Astrocyte (in vitro differentiated cells and primary cell): ENCODE data around the gene FCHO2. TPM values are rescaled to one million over a fixed set of nuclear protein-coding genes. Genes with fewer than 3 reads are reported as not detected.

Experiments used
- DNase-seq: peaks from one replicate; pipeline ENCODE4 v3.0.0-alpha.2; 2010; ENCODE audit warnings: low read depth
- FAIRE-seq: peaks from 2 replicates; lab custom pipeline; 2011; peaks lifted over from hg19 to GRCh38; lab: Jason Lieb, UNC
- H2AFZ ChIP-seq: 2 replicates; pipeline ENCODE4 v1.6.0; 2012; ENCODE audit warnings: low read depth, low read length, inconsistent platforms
- H3K27ac ChIP-seq: 2 replicates; pipeline ENCODE4 v1.5.1; 2011; ENCODE audit warnings: low read depth, low read length, inconsistent platforms
- H3K27me3 ChIP-seq: 2 replicates; pipeline ENCODE4 v1.6.0; 2011; ENCODE audit warnings: low read length, inconsistent platforms; ENCODE audit not compliant: insufficient read depth
- H3K36me3 ChIP-seq: 2 replicates; pipeline ENCODE4 v1.5.1; 2011; ENCODE audit warnings: low read length, inconsistent platforms; ENCODE audit not compliant: insufficient read depth
- H3K4me1 ChIP-seq: 2 replicates; pipeline ENCODE4 v1.5.1; 2011; ENCODE audit warnings: low read length, inconsistent platforms; ENCODE audit not compliant: insufficient read depth
- H3K4me2 ChIP-seq: 2 replicates; pipeline ENCODE4 v1.6.0; 2012; ENCODE audit warnings: low read length, inconsistent platforms
- H3K4me3 ChIP-seq: 2 replicates; pipeline ENCODE4 v1.5.1; 2011; ENCODE audit warnings: low read depth, mild to moderate bottlenecking, low read length, inconsistent platforms; ENCODE audit not compliant: insufficient read depth
- H3K79me2 ChIP-seq: 2 replicates; pipeline ENCODE4 v1.6.0; 2012; ENCODE audit warnings: mild to moderate bottlenecking, low read length, inconsistent platforms; ENCODE audit not compliant: insufficient read depth
- H3K9ac ChIP-seq: 2 replicates; pipeline ENCODE4 v1.6.0; 2012; ENCODE audit warnings: mild to moderate bottlenecking, low read length, inconsistent platforms
- H3K9me3 ChIP-seq: 2 replicates; pipeline ENCODE4 v1.5.1; 2012; ENCODE audit warnings: low read depth, mild to moderate bottlenecking, low read length, inconsistent platforms; ENCODE audit not compliant: insufficient read depth
- H4K20me1 ChIP-seq: 2 replicates; pipeline ENCODE4 v1.6.0; 2012; ENCODE audit warnings: low read length, inconsistent platforms; ENCODE audit not compliant: insufficient read depth
- H3K27ac Mint-ChIP-seq: one replicate; pipeline ENCODE4 v1.8.0; 2021; ENCODE audit warnings: mild to moderate bottlenecking, mixed read lengths; ENCODE audit not compliant: unreplicated experiment
- H3K27me3 Mint-ChIP-seq: one replicate; pipeline ENCODE4 v1.8.0; 2021; ENCODE audit warnings: low read depth, mixed read lengths; ENCODE audit not compliant: unreplicated experiment
- H3K36me3 Mint-ChIP-seq: one replicate; pipeline ENCODE4 v1.8.0; 2021; ENCODE audit warnings: low read depth, mixed read lengths; ENCODE audit not compliant: unreplicated experiment
- H3K4me1 Mint-ChIP-seq: one replicate; pipeline ENCODE4 v1.8.0; 2021; ENCODE audit warnings: low read depth, mixed read lengths; ENCODE audit not compliant: unreplicated experiment
- H3K4me3 Mint-ChIP-seq: one replicate; pipeline ENCODE4 v1.8.0; 2021; ENCODE audit warnings: mild to moderate bottlenecking, moderate library complexity, mixed read lengths; ENCODE audit not compliant: unreplicated experiment
- H3K9me3 Mint-ChIP-seq: one replicate; pipeline ENCODE4 v1.8.0; 2021; ENCODE audit warnings: mild to moderate bottlenecking, mixed read lengths; ENCODE audit not compliant: unreplicated experiment
- CTCF ChIP-seq: IDR thresholded peaks from 2 replicates; pipeline ENCODE4 v1.5.1; 2011; ENCODE audit warnings: low read depth, mild to moderate bottlenecking, inconsistent platforms, low read length, moderate library complexity; ENCODE audit not compliant: insufficient read depth
- EZH2 ChIP-seq: IDR thresholded peaks from 2 replicates; pipeline ENCODE4 v1.6.1; 2012; ENCODE audit warnings: mild to moderate bottlenecking, low read length, inconsistent platforms; ENCODE audit not compliant: insufficient read depth
- total RNA-seq: library from RNA; stranded (reverse); gene quantifications from 2 replicates; pipeline ENCODE4 v1.2.1, GENCODE V29; 2021

Gene FCHO2
- total RNA-seq, 1 donor from 2014 or later = 20.7 TPM

GRCh38 chr5:73104326-73104725, 148.5 kb downstream of the FCHO2 start:
- Histone ChIP-seq H3K36me3 (no peaks in the 10 kb centered on the region), H3K79me2 (no peaks in the 10 kb centered on the region), H3K4me2 (no peak overlapping the region), H3K9me3 (no peaks in the 10 kb centered on the region), H2AFZ (no peak overlapping the region), H3K27ac (no peak overlapping the region), H3K27me3 (no peaks in the 10 kb centered on the region), H3K9ac (no peak overlapping the region), H4K20me1 (no peaks in the 10 kb centered on the region), H3K4me1 (no peaks in the 10 kb centered on the region), H3K4me3 (no peak overlapping the region)
- no peak for FAIRE-seq
- no peaks in the 10 kb centered on the region for H3K27me3 Mint-ChIP-seq
- H3K4me3 Mint-ChIP-seq = no peak overlapping the region
- no peak overlapping the region for H3K27ac Mint-ChIP-seq
- H3K9me3 Mint-ChIP-seq = peaks cover 3% of the 10 kb centered on the region
- peaks cover 1% of the 10 kb centered on the region for H3K36me3 Mint-ChIP-seq
- DNase-seq = no peak
- no peaks in the 10 kb centered on the region for H3K4me1 Mint-ChIP-seq
- no peak for TF ChIP-seq EZH2
- no peak for TF ChIP-seq CTCF

DNA sequence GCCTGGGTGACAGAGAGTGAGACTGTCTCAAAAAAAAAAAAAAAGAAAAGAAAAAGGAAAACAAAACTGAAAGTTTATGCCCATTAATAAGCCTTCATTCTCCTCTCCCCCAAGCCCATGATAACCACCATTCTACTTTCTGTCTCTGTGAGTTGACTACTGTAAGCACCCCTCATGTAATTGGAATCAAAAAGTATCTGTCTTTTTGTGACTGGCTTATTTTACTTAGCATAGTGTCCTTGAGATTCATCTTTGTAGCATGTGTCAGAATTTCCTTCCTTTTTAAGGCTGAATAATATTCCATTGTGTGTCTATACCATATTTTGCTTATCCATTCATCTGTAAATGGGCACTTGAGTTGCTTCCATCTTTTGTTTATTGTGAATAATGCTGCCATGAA, 150.5 kb downstream of the FCHO2 start:
- Histone ChIP-seq H2AFZ (no peak overlapping the region), H3K27ac (no peak overlapping the region), H3K4me2 (no peak overlapping the region), H3K79me2 (no peaks in the 10 kb centered on the region), H3K4me3 (no peak overlapping the region), H3K9me3 (no peaks in the 10 kb centered on the region), H3K36me3 (no peaks in the 10 kb centered on the region), H3K4me1 (no peaks in the 10 kb centered on the region), H3K27me3 (no peaks in the 10 kb centered on the region), H3K9ac (no peak overlapping the region), H4K20me1 (no peaks in the 10 kb centered on the region)
- peaks cover 1% of the 10 kb centered on the region for H3K36me3 Mint-ChIP-seq
- H3K9me3 Mint-ChIP-seq = peaks cover 3% of the 10 kb centered on the region
- TF ChIP-seq CTCF = no peak
- no peak for TF ChIP-seq EZH2
- H3K4me3 Mint-ChIP-seq = no peak overlapping the region
- H3K27me3 Mint-ChIP-seq = no peaks in the 10 kb centered on the region
- FAIRE-seq (no peak), DNase-seq (no peak)
- no peaks in the 10 kb centered on the region for H3K4me1 Mint-ChIP-seq
- no peak overlapping the region for H3K27ac Mint-ChIP-seq

DNA sequence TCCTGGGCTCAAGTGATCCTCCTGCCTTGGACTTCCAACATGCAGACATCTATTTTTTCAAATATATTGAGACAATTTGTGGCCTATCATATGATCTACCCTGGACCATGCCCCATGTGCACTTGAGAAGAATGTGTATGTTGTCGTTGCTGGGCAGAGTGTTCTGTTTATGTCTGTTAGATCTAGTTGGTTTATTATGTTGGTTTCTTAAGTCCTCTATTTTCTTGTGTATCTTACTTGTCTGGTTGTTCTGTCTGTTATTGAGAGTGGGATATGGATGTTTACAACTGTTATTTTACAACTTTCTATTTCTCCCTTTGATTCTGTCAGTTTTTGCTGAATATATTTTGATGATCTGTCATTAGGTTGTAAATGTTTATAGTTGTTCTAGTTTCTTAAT, 154.3 kb downstream of the FCHO2 start:
- Histone ChIP-seq H3K4me3 (no peak overlapping the region), H3K79me2 (no peaks in the 10 kb centered on the region), H3K9me3 (no peaks in the 10 kb centered on the region), H3K27ac (no peak overlapping the region), H3K4me1 (peaks cover 5% of the 10 kb centered on the region), H3K4me2 (no peak overlapping the region), H3K9ac (no peak overlapping the region), H3K27me3 (no peaks in the 10 kb centered on the region), H2AFZ (no peak overlapping the region), H4K20me1 (no peaks in the 10 kb centered on the region), H3K36me3 (no peaks in the 10 kb centered on the region)
- DNase-seq (no peak), FAIRE-seq (peak; percentile 50)
- Mint-ChIP-seq H3K4me1 (peaks cover 6% of the 10 kb centered on the region), H3K36me3 (peaks cover 1% of the 10 kb centered on the region), H3K27ac (no peak overlapping the region), H3K9me3 (peaks cover 5% of the 10 kb centered on the region), H3K27me3 (peaks cover 8% of the 10 kb centered on the region), H3K4me3 (no peak overlapping the region)
- no peak for TF ChIP-seq CTCF
- no peak for TF ChIP-seq EZH2
